H9 (cell line): ENCODE results near the gene DNAI1. TPM values are rescaled to one million over a fixed set of nuclear protein-coding genes. Genes with fewer than 3 reads are reported as not detected.
A peak's percentile ranks its signal among the peaks of the same experiment; 100 is the strongest.

ENCODE experiments used
- DNase-seq: peaks from one replicate; pipeline ENCODE4 v3.0.0-alpha.2; 2017
- H2AFZ ChIP-seq: one replicate; pipeline ENCODE4 v1.6.1; 2013; ENCODE audit warnings: mild to moderate bottlenecking, low read length, control low read depth, moderate library complexity
- H2AK5ac ChIP-seq: 2 replicates; pipeline ENCODE4 v1.6.1; 2013; ENCODE audit warnings: low read length, control low read depth, mixed read lengths; ENCODE audit not compliant: insufficient read length
- H2BK120ac ChIP-seq: one replicate; pipeline ENCODE4 v1.6.1; 2013; ENCODE audit warnings: low read depth, mild to moderate bottlenecking, low read length, control low read depth, inconsistent platforms; ENCODE audit not compliant: poor library complexity, severe bottlenecking
- H2BK12ac ChIP-seq: 2 replicates; pipeline ENCODE4 v1.6.1; 2013; ENCODE audit warnings: low read length, control low read depth, mixed read lengths, low read depth; ENCODE audit not compliant: insufficient read length
- H2BK15ac ChIP-seq: 2 replicates; pipeline ENCODE4 v1.6.1; 2013; ENCODE audit warnings: low read depth, low read length, control low read depth
- H2BK20ac ChIP-seq: one replicate; pipeline ENCODE4 v1.6.1; 2013; ENCODE audit warnings: low read depth, mild to moderate bottlenecking, low read length, control low read depth, inconsistent platforms; ENCODE audit not compliant: poor library complexity, severe bottlenecking
- H2BK5ac ChIP-seq: 2 replicates; pipeline ENCODE4 v1.6.1; 2013; ENCODE audit warnings: low read length, control low read depth, mixed read lengths; ENCODE audit not compliant: insufficient read length
- H3K14ac ChIP-seq: 2 replicates; pipeline ENCODE4 v1.6.1; 2013; ENCODE audit warnings: low read length, control low read depth; ENCODE audit not compliant: insufficient read depth
- H3K18ac ChIP-seq: 2 replicates; pipeline ENCODE4 v1.6.1; 2013; ENCODE audit warnings: low read depth, mild to moderate bottlenecking, mixed read lengths, low read length, control low read depth; ENCODE audit not compliant: insufficient read length
- H3K23ac ChIP-seq: 2 replicates; pipeline ENCODE4 v1.6.1; 2013; ENCODE audit warnings: low read length, control low read depth, mixed read lengths, low read depth; ENCODE audit not compliant: insufficient read length
- H3K23me2 ChIP-seq: 2 replicates; pipeline ENCODE4 v1.6.1; 2013; ENCODE audit warnings: low read depth, mild to moderate bottlenecking, mixed read lengths, low read length, control low read depth; ENCODE audit not compliant: insufficient read length, poor library complexity, severe bottlenecking
- H3K27ac ChIP-seq: 2 replicates; pipeline ENCODE4 v1.5.1; 2013; ENCODE audit warnings: low read length, control low read depth, mixed read lengths, low read depth; ENCODE audit not compliant: insufficient read length
- H3K27me3 ChIP-seq: 2 replicates; pipeline ENCODE4 v1.6.1; 2013; ENCODE audit warnings: low read length, control low read depth, inconsistent platforms; ENCODE audit not compliant: insufficient read depth
- H3K4ac ChIP-seq: 2 replicates; pipeline ENCODE4 v1.6.1; 2013; ENCODE audit warnings: low read depth, mild to moderate bottlenecking, control low read depth, inconsistent platforms, low read length, moderate library complexity
- H3K4me1 ChIP-seq: 2 replicates; pipeline ENCODE4 v1.6.1; 2013; ENCODE audit warnings: low read length, control low read depth, inconsistent platforms; ENCODE audit not compliant: insufficient read depth
- H3K4me2 ChIP-seq: 2 replicates; pipeline ENCODE4 v1.6.1; 2013; ENCODE audit warnings: low read length, control low read depth, mixed read lengths; ENCODE audit not compliant: insufficient read length, insufficient read depth
- H3K56ac ChIP-seq: 2 replicates; pipeline ENCODE4 v1.6.1; 2013; ENCODE audit warnings: low read depth, mild to moderate bottlenecking, mixed read lengths, low read length, control low read depth; ENCODE audit not compliant: insufficient read length
- H3K79me1 ChIP-seq: 2 replicates; pipeline ENCODE4 v1.6.1; 2013; ENCODE audit warnings: low read depth, mild to moderate bottlenecking, moderate library complexity, low read length, control low read depth, inconsistent platforms; ENCODE audit not compliant: insufficient read depth, poor library complexity, severe bottlenecking
- H3K79me2 ChIP-seq: 2 replicates; pipeline ENCODE4 v1.6.1; 2013; ENCODE audit warnings: low read length, control low read depth, inconsistent platforms; ENCODE audit not compliant: insufficient read depth
- H3K9ac ChIP-seq: 2 replicates; pipeline ENCODE4 v1.6.1; 2013; ENCODE audit warnings: low read length, control low read depth, mixed read lengths; ENCODE audit not compliant: insufficient read length; ENCODE audit errors: extremely low read depth
- H3K9me3 ChIP-seq: one replicate; pipeline ENCODE4 v1.6.1; 2013; ENCODE audit warnings: low read depth, low read length, inconsistent platforms; ENCODE audit not compliant: control insufficient read depth
- H3T11ph ChIP-seq: one replicate; pipeline ENCODE4 v1.6.1; 2013; ENCODE audit warnings: mild to moderate bottlenecking, low read length, control low read depth, inconsistent platforms
- H4K20me1 ChIP-seq: one replicate; pipeline ENCODE4 v1.6.1; 2013; ENCODE audit not compliant: control insufficient read depth, insufficient read length, insufficient read depth
- H4K5ac ChIP-seq: 2 replicates; pipeline ENCODE4 v1.6.1; 2013; ENCODE audit warnings: low read depth, mild to moderate bottlenecking, mixed read lengths, low read length, control low read depth; ENCODE audit not compliant: insufficient read length
- H4K8ac ChIP-seq: replicated peaks from 2 replicates; pipeline ENCODE4 v1.6.1; 2013; ENCODE audit warnings: low read length, control low read depth, mixed read lengths, low read depth; ENCODE audit not compliant: insufficient read length
- H4K91ac ChIP-seq: 2 replicates; pipeline ENCODE4 v1.6.1; 2013; ENCODE audit warnings: low read depth, mild to moderate bottlenecking, moderate library complexity, mixed read lengths, low read length, control low read depth; ENCODE audit not compliant: insufficient read length
- H3K27ac Mint-ChIP-seq, 3 experiments: 2 replicates in 2 of 3; 3 replicates in 1 of 3; pipeline ENCODE4 v1.8.0; 2020 to 2021; ENCODE audit warnings: mixed read lengths in 3 of 3, mild to moderate bottlenecking in 1 of 3, moderate library complexity in 1 of 3
- H3K27me3 Mint-ChIP-seq: 2 replicates; pipeline ENCODE4 v1.8.0; 2021; ENCODE audit warnings: low read depth, mild to moderate bottlenecking, moderate library complexity, mixed read lengths
- H3K36me3 Mint-ChIP-seq, 3 experiments: 2 replicates in 2 of 3; 3 replicates in 1 of 3; pipeline ENCODE4 v1.8.0; 2020 to 2021; ENCODE audit warnings: low read depth in 3 of 3, mixed read lengths in 3 of 3; ENCODE audit not compliant: insufficient read depth in 1 of 3
- H3K4me1 Mint-ChIP-seq, 2 experiments: 2 replicates each; pipeline ENCODE4 v1.8.0; 2020; ENCODE audit warnings: mixed read lengths in 2 of 2
- H3K4me3 Mint-ChIP-seq, 2 experiments: 2 replicates in 1 of 2; 3 replicates in 1 of 2; pipeline ENCODE4 v1.8.0; 2020 to 2021; ENCODE audit warnings: mild to moderate bottlenecking in 2 of 2, mixed read lengths in 2 of 2, moderate library complexity in 1 of 2
- H3K9me3 Mint-ChIP-seq, 2 experiments: 2 replicates in 1 of 2; 3 replicates in 1 of 2; pipeline ENCODE4 v1.8.0; 2020; ENCODE audit warnings: mild to moderate bottlenecking in 2 of 2, mixed read lengths in 2 of 2, moderate library complexity in 1 of 2
- CTCF ChIP-seq: fragments of 200-600 bp; sonication (generic); conservative IDR thresholded peaks from 3 replicates; pipeline ENCODE4 v1.8.0; 2021; ENCODE audit warnings: antibody characterized with exemption, mild to moderate bottlenecking
- WGBS: extraction: QIAGEN DNeasy Blood & Tissue Kit; methylation state at CpG from one replicate; pipeline ENCODE4 v1.1.7; 2013; ENCODE audit warnings: missing lambda C conversion rate, low lambda C conversion rate, mixed read lengths; ENCODE audit not compliant: insufficient read length; ENCODE audit errors: extremely low coverage; 5-methylcytosine and 5-hydroxymethylcytosine counted together
- total RNA-seq: library from RNA; stranded (reverse); gene quantifications from 2 replicates; pipeline ENCODE4 v1.2.1, GENCODE V29; 2021

Gene DNAI1
- total RNA-seq, 1 experiment from 2014 or later: 0.22 TPM

- H3K27me3 ChIP-seq: no peaks in the 10 kb centered on the region; the same call in 1 of the 2 replicates
- peak overlapping the region; percentile 69 for H3K4me2 ChIP-seq
- Mint-ChIP-seq H3K4me1 (peaks cover 10 to 17% of the 10 kb centered on the region in 2 experiments), H3K4me3 (peak overlapping the region; percentile 77 to 90), H3K27me3 (peaks cover 46% of the 10 kb centered on the region), H3K9me3 (no peaks in the 10 kb centered on the region), H3K36me3 (peaks cover 0 to 3% (median 0%) of the 10 kb centered on the region in 3 experiments; a peak in 1 of 7 replicates), H3K27ac (peak overlapping the region in 2 of 3 experiments; percentile 21 to 30; a peak in 3 of 7 replicates)
- no peak for DNase-seq
- H2AK5ac ChIP-seq: no peak overlapping the region
- H4K5ac ChIP-seq: no peak overlapping the region
- H2BK20ac ChIP-seq: no peak overlapping the region
- no peaks in the 10 kb centered on the region for H3K9me3 ChIP-seq
- H3K56ac ChIP-seq: no peak overlapping the region
- peaks cover 6% of the 10 kb centered on the region; the same call in 1 of the 2 replicates for H3K4me1 ChIP-seq
- no peak overlapping the region for H3K14ac ChIP-seq
- H3K23ac ChIP-seq: no peak overlapping the region
- H3K79me1 ChIP-seq: no peaks in the 10 kb centered on the region
- no peak overlapping the region for H3K4ac ChIP-seq
- peak overlapping the region; percentile 67 for H3K9ac ChIP-seq
- TF ChIP-seq CTCF: no peak
- peaks cover 4% of the 10 kb centered on the region for H4K20me1 ChIP-seq
- no peak overlapping the region for H2AFZ ChIP-seq
- H2BK120ac ChIP-seq: no peak overlapping the region
- H4K8ac ChIP-seq: no peak overlapping the region
- no peaks in the 10 kb centered on the region for H3K79me2 ChIP-seq
- no peak overlapping the region for H3K18ac ChIP-seq
- no peak overlapping the region for H2BK15ac ChIP-seq
- H4K91ac ChIP-seq: no peak overlapping the region
- H2BK12ac ChIP-seq: no peak overlapping the region
- H3K23me2 ChIP-seq: peaks cover 10% of the 10 kb centered on the region
- no peak overlapping the region for H3T11ph ChIP-seq
- no peak overlapping the region for H2BK5ac ChIP-seq
- no CpG with 5 or more reads among the region's 31 CpGs for WGBS
- H3K27ac ChIP-seq: no peak overlapping the region
Observed at GRCh38 chr9:34522091-34522887, 63.7 kb downstream of the DNAI1 start.
